ENCODE results near the gene SIRPD. TPM values are rescaled to one million over a fixed set of nuclear protein-coding genes. Genes with fewer than 3 reads are reported as not detected.

SIRPD gene
- total RNA-seq, 1 experiment from 2014 or later = not detected

DNA sequence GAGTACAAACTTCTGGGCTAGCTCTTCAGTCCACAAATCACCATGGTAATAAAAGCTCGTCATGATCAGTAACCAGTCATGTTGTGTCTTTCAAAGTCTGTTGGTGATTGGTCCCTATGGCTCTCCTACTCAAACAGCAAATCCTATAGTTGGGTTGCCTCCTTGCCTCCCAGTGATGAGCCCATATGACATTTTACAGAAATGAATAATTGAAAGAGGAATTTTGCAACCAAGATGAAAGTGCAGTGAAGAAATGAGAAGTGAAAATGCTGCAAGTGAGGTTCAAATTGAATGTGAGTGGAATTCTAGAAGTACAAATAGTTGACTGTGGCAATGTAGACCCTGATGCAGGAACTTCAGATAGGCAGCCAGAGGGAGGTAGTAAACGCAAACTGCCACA lies 5.1 kb upstream of the SIRPD start:
- no peak overlapping the region for H3K4me3 Mint-ChIP-seq (ENCODE audit: unreplicated experiment)
- peaks cover 28% of the 10 kb centered on the region for H3K27me3 Mint-ChIP-seq (ENCODE audit: insufficient read depth, unreplicated experiment)
- POLR2A ChIA-PET = no interaction called here
- intact Hi-C loops (cut with micrococcal nuclease; ENCODE audit: unreplicated experiment) = no loop called here
- Histone ChIP-seq H3K36me3 (ENCODE audit: control insufficient read depth, insufficient read depth, low read length) (no peaks in the 10 kb centered on the region), H3K9me3 (no peaks in the 10 kb centered on the region), H3K4me1 (no peaks in the 10 kb centered on the region), H3K27me3 (replicated peaks; ENCODE audit: control insufficient read depth, insufficient read depth, low read length) (no peaks in the 10 kb centered on the region; the same call in 1 of the 2 replicates), H3K4me3 (ENCODE audit: low read depth, low read length) (no peak overlapping the region)
- H3K9me3 Mint-ChIP-seq (ENCODE audit: unreplicated experiment) = peaks cover 13% of the 10 kb centered on the region
- TF ChIP-seq, protein P1, sequence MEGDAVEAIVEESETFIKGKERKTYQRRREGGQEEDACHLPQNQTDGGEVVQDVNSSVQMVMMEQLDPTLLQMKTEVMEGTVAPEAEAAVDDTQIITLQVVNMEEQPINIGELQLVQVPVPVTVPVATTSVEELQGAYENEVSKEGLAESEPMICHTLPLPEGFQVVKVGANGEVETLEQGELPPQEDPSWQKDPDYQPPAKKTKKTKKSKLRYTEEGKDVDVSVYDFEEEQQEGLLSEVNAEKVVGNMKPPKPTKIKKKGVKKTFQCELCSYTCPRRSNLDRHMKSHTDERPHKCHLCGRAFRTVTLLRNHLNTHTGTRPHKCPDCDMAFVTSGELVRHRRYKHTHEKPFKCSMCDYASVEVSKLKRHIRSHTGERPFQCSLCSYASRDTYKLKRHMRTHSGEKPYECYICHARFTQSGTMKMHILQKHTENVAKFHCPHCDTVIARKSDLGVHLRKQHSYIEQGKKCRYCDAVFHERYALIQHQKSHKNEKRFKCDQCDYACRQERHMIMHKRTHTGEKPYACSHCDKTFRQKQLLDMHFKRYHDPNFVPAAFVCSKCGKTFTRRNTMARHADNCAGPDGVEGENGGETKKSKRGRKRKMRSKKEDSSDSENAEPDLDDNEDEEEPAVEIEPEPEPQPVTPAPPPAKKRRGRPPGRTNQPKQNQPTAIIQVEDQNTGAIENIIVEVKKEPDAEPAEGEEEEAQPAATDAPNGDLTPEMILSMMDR (IDR thresholded peaks at IDR 0.05; ENCODE audit: insufficient read depth in 1 of 2, low read depth in 1 of 2, low read length in 1 of 2, severe bottlenecking in 1 of 2, unreplicated experiment in 1 of 2) = no peak
- DNase-seq = no peak
- no TSS peak for BruUV-seq (replicated peaks)
- no peaks in the 10 kb centered on the region for H3K36me3 Mint-ChIP-seq (ENCODE audit: insufficient read depth, unreplicated experiment)
- H3K27ac Mint-ChIP-seq (ENCODE audit: unreplicated experiment) = no peak overlapping the region
- CTCF ChIA-PET = no interaction called here
- H3K4me1 Mint-ChIP-seq (ENCODE audit: low read depth, unreplicated experiment) = no peaks in the 10 kb centered on the region

GRCh38 chr20:1561350-1561749 lies 3.8 kb upstream of the SIRPD start:
- Histone ChIP-seq H3K4me3 (ENCODE audit: low read depth, low read length) (no peak overlapping the region), H3K36me3 (ENCODE audit: control insufficient read depth, insufficient read depth, low read length) (no peaks in the 10 kb centered on the region), H3K27me3 (replicated peaks; ENCODE audit: control insufficient read depth, insufficient read depth, low read length) (no peaks in the 10 kb centered on the region; the same call in 1 of the 2 replicates), H3K4me1 (no peaks in the 10 kb centered on the region), H3K9me3 (no peaks in the 10 kb centered on the region)
- POLR2A ChIA-PET = no interaction called here
- Mint-ChIP-seq H3K36me3 (ENCODE audit: insufficient read depth, unreplicated experiment) (no peaks in the 10 kb centered on the region), H3K27ac (ENCODE audit: unreplicated experiment) (no peak overlapping the region), H3K9me3 (ENCODE audit: unreplicated experiment) (peaks cover 13% of the 10 kb centered on the region), H3K27me3 (ENCODE audit: insufficient read depth, unreplicated experiment) (peaks cover 32% of the 10 kb centered on the region), H3K4me3 (ENCODE audit: unreplicated experiment) (no peak overlapping the region), H3K4me1 (ENCODE audit: low read depth, unreplicated experiment) (no peaks in the 10 kb centered on the region)
- DNase-seq = no peak
- CTCF ChIA-PET = interaction anchor here (0.7 kb wide), 1 partner anchor 215 kb away, joined by 3 read pairs; no protein-coding TSS in a partner anchor
- no TSS peak for BruUV-seq (replicated peaks)
- TF ChIP-seq, protein P1 (IDR thresholded peaks at IDR 0.05; ENCODE audit: insufficient read depth in 1 of 2, low read depth in 1 of 2, low read length in 1 of 2, severe bottlenecking in 1 of 2, unreplicated experiment in 1 of 2) = no peak
- intact Hi-C loops (cut with micrococcal nuclease; ENCODE audit: unreplicated experiment) = no loop called here

- intact Hi-C loops (cut with micrococcal nuclease; ENCODE audit: unreplicated experiment) = no loop called here
- Mint-ChIP-seq H3K36me3 (ENCODE audit: insufficient read depth, unreplicated experiment) (no peaks in the 10 kb centered on the region), H3K27ac (ENCODE audit: unreplicated experiment) (no peak overlapping the region), H3K4me3 (ENCODE audit: unreplicated experiment) (no peak overlapping the region), H3K4me1 (ENCODE audit: low read depth, unreplicated experiment) (no peaks in the 10 kb centered on the region), H3K9me3 (ENCODE audit: unreplicated experiment) (no peaks in the 10 kb centered on the region), H3K27me3 (ENCODE audit: insufficient read depth, unreplicated experiment) (peaks cover 12% of the 10 kb centered on the region)
- no peaks in the 10 kb centered on the region for H3K36me3 ChIP-seq (ENCODE audit: control insufficient read depth, insufficient read depth, low read length)
- no peaks in the 10 kb centered on the region for H3K4me1 ChIP-seq
- TF ChIP-seq, protein P1 (IDR thresholded peaks at IDR 0.05; ENCODE audit: insufficient read depth in 1 of 2, low read depth in 1 of 2, low read length in 1 of 2, severe bottlenecking in 1 of 2, unreplicated experiment in 1 of 2) = no peak
- DNase-seq = no peak
- H3K27me3 ChIP-seq (replicated peaks; ENCODE audit: control insufficient read depth, insufficient read depth, low read length) = no peaks in the 10 kb centered on the region; the same call in 1 of the 2 replicates
- no peaks in the 10 kb centered on the region for H3K9me3 ChIP-seq
- CTCF ChIA-PET = interaction anchor here (1.5 kb wide), 1 partner anchor 221 kb away, joined by 4 read pairs; no protein-coding TSS in a partner anchor
- H3K4me3 ChIP-seq (ENCODE audit: low read depth, low read length) = no peak overlapping the region
- BruUV-seq (replicated peaks) = no TSS peak
- POLR2A ChIA-PET = no interaction called here
These were observed 1.6 kb downstream of the SIRPD start for GRCh38 chr20:1555952-1556351.

Measured in Caco-2 (cell line).